ENCODE data around the gene CHMP5. TPM values are rescaled to one million over a fixed set of nuclear protein-coding genes. Genes with fewer than 3 reads are reported as not detected.

The CHMP5 gene
- total and polyA plus RNA-seq, 10 of the 15 experiments (the other 5 are each of a cell fraction or from before 2014, with no cell fraction given), result 40.3 to 179 (median 78.6) TPM

DNA sequence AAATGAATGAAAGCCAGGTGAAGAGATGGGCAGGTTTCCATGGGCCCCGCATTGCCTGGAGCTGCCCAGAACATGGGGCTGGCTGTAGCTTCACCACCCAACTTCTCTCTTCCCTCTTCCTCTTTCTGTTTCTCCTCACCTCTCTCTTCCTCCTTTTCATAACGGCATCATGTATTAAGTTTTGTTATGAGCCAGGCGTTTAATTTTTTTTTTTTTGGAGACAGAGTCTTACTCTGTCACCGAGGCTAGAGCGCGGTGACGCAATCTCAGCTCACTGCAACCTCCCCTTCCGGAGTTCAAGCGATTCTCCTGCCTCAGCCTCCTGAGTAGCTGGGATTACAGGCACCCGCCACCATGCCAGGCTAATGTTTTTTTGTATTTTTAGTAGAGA is 37.8 kb upstream of the CHMP5 start (continued):
- no peak for TF ChIP-seq ZNF622 (IDR thresholded peaks at IDR 0.05)
- peak; percentile 66; the same call in 1 of the 2 replicates for TF ChIP-seq EED (IDR thresholded peaks at IDR 0.05; ENCODE audit: low read depth)
- TF ChIP-seq, protein P1, sequence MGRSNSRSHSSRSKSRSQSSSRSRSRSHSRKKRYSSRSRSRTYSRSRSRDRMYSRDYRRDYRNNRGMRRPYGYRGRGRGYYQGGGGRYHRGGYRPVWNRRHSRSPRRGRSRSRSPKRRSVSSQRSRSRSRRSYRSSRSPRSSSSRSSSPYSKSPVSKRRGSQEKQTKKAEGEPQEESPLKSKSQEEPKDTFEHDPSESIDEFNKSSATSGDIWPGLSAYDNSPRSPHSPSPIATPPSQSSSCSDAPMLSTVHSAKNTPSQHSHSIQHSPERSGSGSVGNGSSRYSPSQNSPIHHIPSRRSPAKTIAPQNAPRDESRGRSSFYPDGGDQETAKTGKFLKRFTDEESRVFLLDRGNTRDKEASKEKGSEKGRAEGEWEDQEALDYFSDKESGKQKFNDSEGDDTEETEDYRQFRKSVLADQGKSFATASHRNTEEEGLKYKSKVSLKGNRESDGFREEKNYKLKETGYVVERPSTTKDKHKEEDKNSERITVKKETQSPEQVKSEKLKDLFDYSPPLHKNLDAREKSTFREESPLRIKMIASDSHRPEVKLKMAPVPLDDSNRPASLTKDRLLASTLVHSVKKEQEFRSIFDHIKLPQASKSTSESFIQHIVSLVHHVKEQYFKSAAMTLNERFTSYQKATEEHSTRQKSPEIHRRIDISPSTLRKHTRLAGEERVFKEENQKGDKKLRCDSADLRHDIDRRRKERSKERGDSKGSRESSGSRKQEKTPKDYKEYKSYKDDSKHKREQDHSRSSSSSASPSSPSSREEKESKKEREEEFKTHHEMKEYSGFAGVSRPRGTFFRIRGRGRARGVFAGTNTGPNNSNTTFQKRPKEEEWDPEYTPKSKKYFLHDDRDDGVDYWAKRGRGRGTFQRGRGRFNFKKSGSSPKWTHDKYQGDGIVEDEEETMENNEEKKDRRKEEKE (IDR thresholded peaks at IDR 0.05), result no peak
- TF ChIP-seq YBX1 (IDR thresholded peaks at IDR 0.05), result no peak
- no peak for TF ChIP-seq LARP7 (IDR thresholded peaks at IDR 0.05)
- TF ChIP-seq NFYA (IDR thresholded peaks at IDR 0.05; ENCODE audit: borderline replicate concordance, low read depth, low read length), result no peak
- no peak for TF ChIP-seq FOXK2 (IDR thresholded peaks at IDR 0.05)
- no peak; the same call in 1 of the 2 replicates for TF ChIP-seq RUNX3 (IDR thresholded peaks at IDR 0.05; ENCODE audit: low read length)
- TF ChIP-seq ZNF24 (IDR thresholded peaks at IDR 0.05), result no peak
- TF ChIP-seq DPF2 (IDR thresholded peaks at IDR 0.05), result no peak
- TF ChIP-seq YY1 (IDR thresholded peaks at IDR 0.05; ENCODE audit: low read depth, low read length), result no peak
- TF ChIP-seq, protein P2, sequence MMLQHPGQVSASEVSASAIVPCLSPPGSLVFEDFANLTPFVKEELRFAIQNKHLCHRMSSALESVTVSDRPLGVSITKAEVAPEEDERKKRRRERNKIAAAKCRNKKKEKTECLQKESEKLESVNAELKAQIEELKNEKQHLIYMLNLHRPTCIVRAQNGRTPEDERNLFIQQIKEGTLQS (IDR thresholded peaks at IDR 0.05; ENCODE audit: borderline replicate concordance, extremely low read depth, low read depth, low read length), result no peak
- TF ChIP-seq BRCA1 (IDR thresholded peaks at IDR 0.05; ENCODE audit: low read depth, low read length), result no peak
- TF ChIP-seq POLR2AphosphoS2 (IDR thresholded peaks at IDR 0.05; ENCODE audit: low read depth, low read length), result no peak
- TF ChIP-seq CHD4 (IDR thresholded peaks at IDR 0.05), result no peak
- peak in 1 of 2 experiments; percentile 86; a peak in 2 of 4 replicates for TF ChIP-seq ETV6 (conservative IDR thresholded peaks at IDR 0.05 in 1 of 2, IDR thresholded peaks at IDR 0.05 in 1 of 2; ENCODE audit: borderline replicate concordance in 1 of 2, low read depth in 1 of 2)
- no peak for TF ChIP-seq SREBF1 (IDR thresholded peaks at IDR 0.05; ENCODE audit: low read length)
- TF ChIP-seq SMARCA5 (IDR thresholded peaks at IDR 0.05), result no peak
- TF ChIP-seq STAT1 (conservative IDR thresholded peaks at IDR 0.05), result no peak
- TF ChIP-seq EGR1 (IDR thresholded peaks at IDR 0.05; ENCODE audit: borderline replicate concordance in 1 of 2, low read depth in 2 of 2, low read length in 2 of 2), result no peak
- TF ChIP-seq MTA3 (IDR thresholded peaks at IDR 0.05; ENCODE audit: borderline replicate concordance, low read length), result peak; percentile 49; the same call in 1 of the 2 replicates
- TF ChIP-seq ZNF274 (IDR thresholded peaks at IDR 0.05; ENCODE audit: insufficient read depth, insufficient read length), result no peak
- peak; percentile 45; the same call in 1 of the 2 replicates for TF ChIP-seq IRF4 (IDR thresholded peaks at IDR 0.05; ENCODE audit: low read depth, low read length)
- no peak for TF ChIP-seq BMI1 (IDR thresholded peaks at IDR 0.05; ENCODE audit: borderline replicate concordance)
- TF ChIP-seq, protein P3, sequence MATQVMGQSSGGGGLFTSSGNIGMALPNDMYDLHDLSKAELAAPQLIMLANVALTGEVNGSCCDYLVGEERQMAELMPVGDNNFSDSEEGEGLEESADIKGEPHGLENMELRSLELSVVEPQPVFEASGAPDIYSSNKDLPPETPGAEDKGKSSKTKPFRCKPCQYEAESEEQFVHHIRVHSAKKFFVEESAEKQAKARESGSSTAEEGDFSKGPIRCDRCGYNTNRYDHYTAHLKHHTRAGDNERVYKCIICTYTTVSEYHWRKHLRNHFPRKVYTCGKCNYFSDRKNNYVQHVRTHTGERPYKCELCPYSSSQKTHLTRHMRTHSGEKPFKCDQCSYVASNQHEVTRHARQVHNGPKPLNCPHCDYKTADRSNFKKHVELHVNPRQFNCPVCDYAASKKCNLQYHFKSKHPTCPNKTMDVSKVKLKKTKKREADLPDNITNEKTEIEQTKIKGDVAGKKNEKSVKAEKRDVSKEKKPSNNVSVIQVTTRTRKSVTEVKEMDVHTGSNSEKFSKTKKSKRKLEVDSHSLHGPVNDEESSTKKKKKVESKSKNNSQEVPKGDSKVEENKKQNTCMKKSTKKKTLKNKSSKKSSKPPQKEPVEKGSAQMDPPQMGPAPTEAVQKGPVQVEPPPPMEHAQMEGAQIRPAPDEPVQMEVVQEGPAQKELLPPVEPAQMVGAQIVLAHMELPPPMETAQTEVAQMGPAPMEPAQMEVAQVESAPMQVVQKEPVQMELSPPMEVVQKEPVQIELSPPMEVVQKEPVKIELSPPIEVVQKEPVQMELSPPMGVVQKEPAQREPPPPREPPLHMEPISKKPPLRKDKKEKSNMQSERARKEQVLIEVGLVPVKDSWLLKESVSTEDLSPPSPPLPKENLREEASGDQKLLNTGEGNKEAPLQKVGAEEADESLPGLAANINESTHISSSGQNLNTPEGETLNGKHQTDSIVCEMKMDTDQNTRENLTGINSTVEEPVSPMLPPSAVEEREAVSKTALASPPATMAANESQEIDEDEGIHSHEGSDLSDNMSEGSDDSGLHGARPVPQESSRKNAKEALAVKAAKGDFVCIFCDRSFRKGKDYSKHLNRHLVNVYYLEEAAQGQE (IDR thresholded peaks at IDR 0.05; ENCODE audit: low read depth, low read length), result no peak
- TF ChIP-seq BHLHE40 (IDR thresholded peaks at IDR 0.05; ENCODE audit: borderline replicate concordance in 1 of 2, low read depth in 2 of 2, low read length in 1 of 2), result no peak
- TF ChIP-seq TCF12 (IDR thresholded peaks at IDR 0.05; ENCODE audit: low read depth, low read length), result no peak
- no peak for TF ChIP-seq HDAC6 (IDR thresholded peaks at IDR 0.05; ENCODE audit: unreplicated experiment)
- TF ChIP-seq SIN3A (IDR thresholded peaks at IDR 0.05; ENCODE audit: low read depth, low read length), result no peak
